ENCODE results near the gene PDPK1. TPM values are rescaled to one million over a fixed set of nuclear protein-coding genes. Genes with fewer than 3 reads are reported as not detected.

Gene PDPK1
- total and polyA plus RNA-seq, 2 experiments from 2014 or later, result 19.3 to 25.8 TPM

DNA sequence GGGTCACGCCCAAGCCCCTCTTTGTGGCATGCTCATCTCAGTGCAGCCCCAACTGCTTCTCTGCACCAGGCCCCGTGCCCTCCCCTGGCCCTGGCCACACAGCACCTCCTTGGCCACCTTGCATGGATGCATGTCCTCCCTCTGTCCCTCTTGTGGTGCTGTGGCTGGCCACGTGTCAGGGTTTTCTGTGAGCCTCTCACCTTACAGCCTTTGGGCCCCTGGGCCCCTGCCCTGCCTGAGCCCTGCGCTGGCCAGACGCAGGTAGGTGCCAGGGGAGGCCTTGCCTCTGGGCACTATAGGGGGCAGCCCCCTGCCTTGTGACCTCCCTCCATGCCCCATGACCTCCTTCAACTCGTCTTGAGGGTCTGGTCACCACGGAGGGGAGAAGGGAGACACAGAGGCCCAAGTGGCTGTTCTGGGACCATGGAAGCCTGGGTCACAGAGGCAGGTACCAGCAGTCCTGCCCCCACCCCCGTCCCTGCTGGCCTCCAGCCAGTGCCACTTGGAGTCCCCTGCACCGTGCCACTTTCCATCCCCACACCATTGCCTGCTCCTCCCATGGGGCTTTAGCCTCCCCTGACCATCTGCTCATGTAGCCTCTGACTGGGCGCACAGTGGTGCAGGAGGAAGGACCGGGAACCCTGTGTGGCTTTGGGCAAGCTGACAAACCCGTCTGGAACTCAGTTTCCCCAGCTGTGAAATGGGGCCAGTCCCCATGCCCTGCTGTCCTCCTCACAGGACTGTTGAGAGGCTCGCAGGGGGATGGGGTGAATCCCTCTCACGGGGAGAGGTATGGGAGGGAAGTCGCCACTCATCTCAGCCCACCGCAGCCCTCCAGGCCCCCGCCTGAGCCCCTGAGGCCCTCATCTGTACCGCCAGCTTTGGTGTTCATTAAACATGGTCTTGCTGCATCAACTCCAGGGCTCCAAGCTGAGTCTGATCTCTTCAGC is 35.6 kb upstream of the PDPK1 start:
- Histone ChIP-seq H3K27ac (ENCODE audit: low read depth) (no peak overlapping the region), H3K79me2 (replicated peaks; ENCODE audit: insufficient read depth) (no peaks in the 10 kb centered on the region), H4K20me1 (replicated peaks; ENCODE audit: insufficient read depth) (no peaks in the 10 kb centered on the region; the same call in 1 of the 2 replicates), H3K4me2 (peak overlapping the region; percentile 88), H3K4me1 (ENCODE audit: insufficient read depth) (peaks cover 7% of the 10 kb centered on the region; the same call in 1 of the 2 replicates), H2AFZ (peak overlapping the region; percentile 92; the same call in 1 of the 2 replicates), H3K27me3 (ENCODE audit: insufficient read depth) (no peaks in the 10 kb centered on the region), H3F3A (replicated peaks; ENCODE audit: low read depth) (peaks cover 4% of the 10 kb centered on the region; the same call in 1 of the 2 replicates), H3K4me3 (peak overlapping the region; percentile 69; the same call in 1 of the 2 replicates), H3K36me3 (ENCODE audit: insufficient read depth) (no peaks in the 10 kb centered on the region), H3K9me2 (ENCODE audit: insufficient read depth) (no peaks in the 10 kb centered on the region)
- Mint-ChIP-seq H3K9me3 (no peaks in the 10 kb centered on the region), H3K27me3 (ENCODE audit: insufficient read depth, low read depth, poor library complexity) (peaks cover 5% of the 10 kb centered on the region), H3K4me1 (peaks cover 5% of the 10 kb centered on the region), H3K36me3 (ENCODE audit: low read depth) (peaks cover 6% of the 10 kb centered on the region; the same call in 1 of the 3 replicates), H3K4me3 (peak overlapping the region; percentile 50; the same call in 2 of the 3 replicates), H3K27ac (no peak overlapping the region)
- ATAC-seq, result no peak
- TF ChIP-seq NANOG (IDR thresholded peaks at IDR 0.05; ENCODE audit: borderline replicate concordance) (no peak), JUNB (IDR thresholded peaks at IDR 0.05; ENCODE audit: unreplicated experiment) (no peak), STAT1 (IDR thresholded peaks at IDR 0.05; ENCODE audit: unreplicated experiment) (no peak), ZNF331 (CRISPR knock-in tag; IDR thresholded peaks at IDR 0.05; ENCODE audit: low read depth) (no peak), ZNF114 (CRISPR knock-in tag; IDR thresholded peaks at IDR 0.05) (no peak), CREB1 (CRISPR knock-in tag; IDR thresholded peaks at IDR 0.05; ENCODE audit: low read depth) (no peak), EZH2phosphoT487 (IDR thresholded peaks at IDR 0.05; ENCODE audit: unreplicated experiment) (no peak), EZH2 (IDR thresholded peaks at IDR 0.05; ENCODE audit: low read depth, unreplicated experiment) (no peak), REST (IDR thresholded peaks at IDR 0.05; ENCODE audit: unreplicated experiment) (no peak)
- TF ChIP-seq, protein P1, sequence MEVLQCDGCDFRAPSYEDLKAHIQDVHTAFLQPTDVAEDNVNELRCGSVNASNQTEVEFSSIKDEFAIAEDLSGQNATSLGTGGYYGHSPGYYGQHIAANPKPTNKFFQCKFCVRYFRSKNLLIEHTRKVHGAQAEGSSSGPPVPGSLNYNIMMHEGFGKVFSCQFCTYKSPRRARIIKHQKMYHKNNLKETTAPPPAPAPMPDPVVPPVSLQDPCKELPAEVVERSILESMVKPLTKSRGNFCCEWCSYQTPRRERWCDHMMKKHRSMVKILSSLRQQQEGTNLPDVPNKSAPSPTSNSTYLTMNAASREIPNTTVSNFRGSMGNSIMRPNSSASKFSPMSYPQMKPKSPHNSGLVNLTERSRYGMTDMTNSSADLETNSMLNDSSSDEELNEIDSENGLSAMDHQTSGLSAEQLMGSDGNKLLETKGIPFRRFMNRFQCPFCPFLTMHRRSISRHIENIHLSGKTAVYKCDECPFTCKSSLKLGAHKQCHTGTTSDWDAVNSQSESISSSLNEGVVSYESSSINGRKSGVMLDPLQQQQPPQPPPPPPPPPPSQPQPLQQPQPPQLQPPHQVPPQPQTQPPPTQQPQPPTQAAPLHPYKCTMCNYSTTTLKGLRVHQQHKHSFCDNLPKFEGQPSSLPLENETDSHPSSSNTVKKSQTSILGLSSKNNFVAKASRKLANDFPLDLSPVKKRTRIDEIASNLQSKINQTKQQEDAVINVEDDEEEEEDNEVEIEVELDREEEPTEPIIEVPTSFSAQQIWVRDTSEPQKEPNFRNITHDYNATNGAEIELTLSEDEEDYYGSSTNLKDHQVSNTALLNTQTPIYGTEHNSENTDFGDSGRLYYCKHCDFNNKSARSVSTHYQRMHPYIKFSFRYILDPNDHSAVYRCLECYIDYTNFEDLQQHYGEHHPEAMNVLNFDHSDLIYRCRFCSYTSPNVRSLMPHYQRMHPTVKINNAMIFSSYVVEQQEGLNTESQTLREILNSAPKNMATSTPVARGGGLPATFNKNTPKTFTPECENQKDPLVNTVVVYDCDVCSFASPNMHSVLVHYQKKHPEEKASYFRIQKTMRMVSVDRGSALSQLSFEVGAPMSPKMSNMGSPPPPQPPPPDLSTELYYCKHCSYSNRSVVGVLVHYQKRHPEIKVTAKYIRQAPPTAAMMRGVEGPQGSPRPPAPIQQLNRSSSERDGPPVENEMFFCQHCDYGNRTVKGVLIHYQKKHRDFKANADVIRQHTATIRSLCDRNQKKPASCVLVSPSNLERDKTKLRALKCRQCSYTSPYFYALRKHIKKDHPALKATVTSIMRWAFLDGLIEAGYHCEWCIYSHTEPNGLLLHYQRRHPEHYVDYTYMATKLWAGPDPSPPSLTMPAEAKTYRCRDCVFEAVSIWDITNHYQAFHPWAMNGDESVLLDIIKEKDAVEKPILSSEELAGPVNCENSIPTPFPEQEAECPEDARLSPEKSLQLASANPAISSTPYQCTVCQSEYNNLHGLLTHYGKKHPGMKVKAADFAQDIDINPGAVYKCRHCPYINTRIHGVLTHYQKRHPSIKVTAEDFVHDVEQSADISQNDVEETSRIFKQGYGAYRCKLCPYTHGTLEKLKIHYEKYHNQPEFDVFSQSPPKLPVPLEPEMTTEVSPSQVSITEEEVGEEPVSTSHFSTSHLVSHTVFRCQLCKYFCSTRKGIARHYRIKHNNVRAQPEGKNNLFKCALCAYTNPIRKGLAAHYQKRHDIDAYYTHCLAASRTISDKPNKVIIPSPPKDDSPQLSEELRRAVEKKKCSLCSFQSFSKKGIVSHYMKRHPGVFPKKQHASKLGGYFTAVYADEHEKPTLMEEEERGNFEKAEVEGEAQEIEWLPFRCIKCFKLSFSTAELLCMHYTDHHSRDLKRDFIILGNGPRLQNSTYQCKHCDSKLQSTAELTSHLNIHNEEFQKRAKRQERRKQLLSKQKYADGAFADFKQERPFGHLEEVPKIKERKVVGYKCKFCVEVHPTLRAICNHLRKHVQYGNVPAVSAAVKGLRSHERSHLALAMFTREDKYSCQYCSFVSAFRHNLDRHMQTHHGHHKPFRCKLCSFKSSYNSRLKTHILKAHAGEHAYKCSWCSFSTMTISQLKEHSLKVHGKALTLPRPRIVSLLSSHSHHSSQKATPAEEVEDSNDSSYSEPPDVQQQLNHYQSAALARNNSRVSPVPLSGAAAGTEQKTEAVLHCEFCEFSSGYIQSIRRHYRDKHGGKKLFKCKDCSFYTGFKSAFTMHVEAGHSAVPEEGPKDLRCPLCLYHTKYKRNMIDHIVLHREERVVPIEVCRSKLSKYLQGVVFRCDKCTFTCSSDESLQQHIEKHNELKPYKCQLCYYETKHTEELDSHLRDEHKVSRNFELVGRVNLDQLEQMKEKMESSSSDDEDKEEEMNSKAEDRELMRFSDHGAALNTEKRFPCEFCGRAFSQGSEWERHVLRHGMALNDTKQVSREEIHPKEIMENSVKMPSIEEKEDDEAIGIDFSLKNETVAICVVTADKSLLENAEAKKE (CRISPR knock-in tag; IDR thresholded peaks at IDR 0.05), result no peak
- DNase-seq (ENCODE audit: low spot score), result no peak

All from GM23338 (cell line).